HS-27A (cell line): Measurements from ENCODE around the gene MECP2.
"Not testable (repeated sequence)": the region's sequence is repeated elsewhere in the genome, so short reads cannot be mapped to it uniquely, and the experiment has no call there.

Experiments used
- DNase-seq: peaks from one replicate; pipeline ENCODE4 v3.0.0-alpha.2; 2012; ENCODE audit warnings: low read depth, missing footprints

Gene MECP2

GRCh38 chrX:154016366-154017076, 81.0 kb downstream of the MECP2 start:
- no peak for DNase-seq

DNA sequence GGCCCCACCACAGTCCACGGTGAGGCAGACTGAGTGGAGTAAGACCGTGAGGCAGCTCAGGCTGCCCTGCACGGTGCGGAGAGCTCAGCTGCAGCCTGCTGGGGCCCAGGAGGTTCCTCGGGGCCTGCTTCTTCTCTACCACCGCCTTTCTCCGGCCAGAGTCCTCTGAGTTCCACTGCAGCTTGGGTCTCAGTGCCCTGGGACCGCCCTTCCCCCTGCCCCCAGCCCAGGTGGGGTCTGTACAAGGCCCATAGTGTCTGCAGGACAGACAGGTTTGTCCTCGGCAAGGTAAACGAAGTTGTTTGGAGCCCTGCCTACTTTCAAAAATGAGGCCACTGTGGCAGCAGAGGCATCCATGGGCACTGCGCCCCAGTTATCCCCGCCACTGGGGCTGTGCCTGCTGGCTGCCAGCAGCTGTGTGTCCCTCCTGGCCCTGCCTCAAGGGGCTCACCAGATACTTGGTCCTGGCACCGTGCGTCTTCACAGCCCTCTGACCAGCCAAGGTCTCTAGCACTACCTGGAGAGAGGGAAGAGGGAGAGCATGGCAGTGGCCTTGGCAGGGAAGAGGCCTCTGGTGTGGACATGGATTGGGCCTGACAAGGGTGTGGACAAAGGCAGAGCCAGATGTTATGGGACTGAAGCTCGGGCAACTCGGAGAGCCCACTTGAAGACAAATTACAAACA, 81.8 kb downstream of the MECP2 start:
- no peak for DNase-seq

GRCh38 chrX:154014429-154015380, 82.8 kb downstream of the MECP2 start:
- DNase-seq = no peak

- DNase-seq = no peak
These were observed 83.7 kb downstream of the MECP2 start for GRCh38 chrX:154013614-154014360.

DNA sequence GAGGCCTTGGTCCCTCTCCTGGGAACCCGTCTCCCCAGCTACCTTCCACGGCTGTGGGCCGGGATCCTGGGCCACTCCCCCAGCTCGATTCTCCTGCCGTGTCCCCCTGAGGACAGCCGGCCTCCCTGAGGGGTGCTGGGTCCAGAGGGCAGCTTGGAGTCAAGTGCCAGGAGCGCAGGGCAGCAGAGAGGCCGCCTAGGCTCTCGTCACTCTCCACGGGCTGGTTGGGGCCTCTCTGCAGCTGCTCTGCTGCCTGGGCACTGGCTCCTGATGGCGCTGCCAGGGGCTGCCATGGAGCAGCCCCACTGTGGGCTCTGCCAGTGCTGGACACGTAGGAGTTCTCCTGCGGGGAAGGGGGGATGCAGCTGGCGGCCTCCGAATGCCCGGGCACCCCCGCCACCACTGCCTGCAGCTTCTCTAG, 84.5 kb downstream of the MECP2 start:
- DNase-seq = no peak

DNA sequence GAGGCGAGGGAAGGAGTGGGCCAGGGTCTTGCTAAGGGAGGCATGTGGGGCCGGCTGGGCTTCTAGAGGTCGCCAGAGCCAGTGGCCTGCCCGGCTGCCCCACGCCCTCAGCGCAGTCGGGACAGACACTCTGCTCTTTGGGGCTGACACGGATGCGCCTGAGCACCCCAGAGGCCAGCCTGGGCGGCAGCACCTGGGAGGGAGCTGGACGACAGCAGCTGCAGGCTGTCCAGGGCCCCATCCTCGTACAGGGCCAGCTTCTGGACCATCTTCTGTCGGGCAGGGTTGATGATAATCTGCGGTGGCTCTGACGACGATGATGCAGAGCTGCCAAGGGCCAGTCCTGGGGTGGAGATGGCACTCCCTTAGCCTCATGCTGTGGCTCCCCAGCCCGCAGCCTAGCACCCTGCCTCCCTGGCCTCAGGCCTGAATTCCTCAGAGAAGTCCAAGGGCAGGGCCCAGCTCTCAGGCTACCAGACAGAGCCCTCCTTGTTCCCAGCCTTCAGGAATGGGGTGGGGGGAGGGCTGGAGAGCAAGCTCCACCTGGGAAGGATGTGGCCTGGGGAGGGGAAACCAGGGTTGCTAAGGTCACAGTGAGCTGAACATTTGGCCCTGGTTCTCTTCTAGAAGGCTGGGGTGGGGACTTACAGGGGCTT, 85.1 kb downstream of the MECP2 start:
- no peak for DNase-seq

DNA sequence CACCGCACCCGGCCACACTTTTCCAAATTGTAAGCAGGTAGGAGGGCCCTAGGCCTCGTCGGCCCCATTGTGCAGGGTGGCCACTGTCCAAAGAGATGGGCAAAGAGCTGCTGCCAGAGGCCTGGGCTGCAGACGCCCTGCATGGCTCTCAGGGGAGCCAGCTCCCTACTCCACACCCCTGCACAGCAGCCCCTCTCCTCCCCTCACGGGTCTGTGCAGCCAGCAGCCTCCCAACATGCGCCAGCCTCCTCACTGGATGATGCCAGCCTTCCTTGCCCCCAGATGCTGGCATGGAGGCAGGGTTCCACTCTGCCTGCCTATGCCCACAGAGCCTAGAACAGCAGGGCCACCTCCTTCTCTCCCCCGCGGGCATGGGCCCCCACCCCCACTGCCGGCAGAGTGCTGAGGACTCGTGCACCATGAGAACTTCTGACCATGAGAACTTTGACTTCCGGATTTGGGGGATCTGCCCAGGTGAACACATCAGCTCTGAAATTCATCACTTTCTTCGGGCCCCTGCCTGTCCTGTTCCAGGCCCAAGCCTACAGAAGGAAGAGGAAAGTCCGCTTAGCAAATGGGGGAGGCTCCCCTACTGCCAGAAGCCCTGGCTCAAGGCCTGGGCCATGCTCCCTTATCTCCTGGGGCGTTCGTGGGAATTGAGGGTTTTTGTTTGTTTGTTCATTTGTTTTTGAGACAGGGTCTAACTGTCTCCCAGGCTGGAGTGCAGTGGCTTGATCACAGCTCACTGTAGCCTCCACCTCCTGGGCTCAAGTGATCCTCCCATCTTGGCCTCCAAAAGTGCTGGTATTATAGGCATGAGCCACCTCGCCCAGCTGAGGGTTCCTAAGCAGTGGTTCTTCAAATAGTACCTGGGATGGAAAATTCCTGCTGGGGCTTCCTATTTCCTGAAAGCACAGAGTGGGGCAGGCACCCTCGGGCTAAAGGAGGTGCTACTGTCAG, 85.9 kb downstream of the MECP2 start:
- DNase-seq = no peak

- no peak for DNase-seq
These were observed 87.0 kb downstream of the MECP2 start for GRCh38 chrX:154010330-154011087.

- no peak for DNase-seq
These were observed 89.0 kb downstream of the MECP2 start for GRCh38 chrX:154008521-154008920.

GRCh38 chrX:154006947-154007346, 90.6 kb downstream of the MECP2 start:
- DNase-seq = no peak

DNA sequence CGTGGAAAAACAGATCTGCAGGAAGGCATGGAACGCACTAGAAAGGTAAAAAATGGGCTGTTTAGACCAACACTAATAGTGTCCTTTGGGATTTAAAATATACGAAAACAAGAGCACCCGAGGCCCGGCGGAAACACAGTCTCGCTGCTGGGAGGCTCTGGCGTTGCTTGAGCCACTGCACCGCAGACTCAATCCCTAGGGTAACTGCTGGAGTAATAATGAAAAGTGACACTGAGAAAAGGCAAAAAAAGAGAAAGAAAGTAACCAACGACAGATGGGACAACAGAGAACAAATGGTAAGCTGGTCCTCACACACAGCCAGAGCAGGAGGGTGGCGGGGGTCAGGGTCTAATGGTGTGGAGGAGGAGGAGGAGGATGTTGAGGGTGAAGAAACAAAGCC, 93.2 kb downstream of the MECP2 start:
- DNase-seq = no peak

- no peak for DNase-seq
These were observed 95.2 kb downstream of the MECP2 start for GRCh38 chrX:154002215-154002719.

GRCh38 chrX:154000051-154000450, 97.5 kb downstream of the MECP2 start:
- DNase-seq = no peak

GRCh38 chrX:153999359-154000037, 98.0 kb downstream of the MECP2 start:
- DNase-seq = no peak

DNA sequence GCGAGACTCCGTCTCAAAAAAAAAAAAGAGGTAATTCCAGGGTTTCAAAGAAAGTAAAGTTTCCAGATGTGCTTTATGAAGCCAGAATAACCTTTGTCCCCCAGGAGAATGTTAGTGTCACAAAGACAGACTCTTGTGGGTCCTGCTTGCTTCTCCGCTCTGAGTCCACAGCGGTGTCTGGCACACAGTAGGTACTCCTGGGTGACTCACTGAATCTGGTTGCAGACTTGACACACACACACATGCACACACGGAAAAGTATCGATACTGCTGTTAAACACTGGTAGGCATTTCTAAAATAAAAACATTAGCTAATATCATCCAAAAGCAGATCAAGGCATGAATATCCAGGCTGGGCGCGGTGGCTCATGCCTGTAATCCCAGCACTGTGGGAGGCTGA, 102.0 kb downstream of the MECP2 start:
- no peak for DNase-seq

DNA sequence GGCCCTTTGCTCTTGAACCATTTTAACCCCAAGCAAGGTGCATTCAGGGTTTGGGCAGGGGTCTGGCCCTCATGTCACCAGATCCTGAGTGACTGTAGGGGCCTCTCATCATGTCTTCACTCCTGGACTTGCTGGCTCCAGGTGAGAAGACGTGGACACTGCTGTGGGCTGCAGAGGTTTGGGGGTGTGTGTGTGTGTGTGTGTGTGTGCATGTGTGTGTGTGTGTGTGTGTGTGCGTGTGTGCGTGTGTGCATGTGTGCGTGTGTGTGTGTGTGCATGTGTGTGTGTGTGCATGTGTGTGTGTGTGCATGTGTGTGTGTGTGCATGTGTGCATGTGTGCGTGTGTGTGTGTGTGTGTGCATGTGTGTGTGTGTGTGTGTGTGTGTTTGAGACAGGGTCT, 103.1 kb downstream of the MECP2 start:
- DNase-seq = not testable (repeated sequence)

DNA sequence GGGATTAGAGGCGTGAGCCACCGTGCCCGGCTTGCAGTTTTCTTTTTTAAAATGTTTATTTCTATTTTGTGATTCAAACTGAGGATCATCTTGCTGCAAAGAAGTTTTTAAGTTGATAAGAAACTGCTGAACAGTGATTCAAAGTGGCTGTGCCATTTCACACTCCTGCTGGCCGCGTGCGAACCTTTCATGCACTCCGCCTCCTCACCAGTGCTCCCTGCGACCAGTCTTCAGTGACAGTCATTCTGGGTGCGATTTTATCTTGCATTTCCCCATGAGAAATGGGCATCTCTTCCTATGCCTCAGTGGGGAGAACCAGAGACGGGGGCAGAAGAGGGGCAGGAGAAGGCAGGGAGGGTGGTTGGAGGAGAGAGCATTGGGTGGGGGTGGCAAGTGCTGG, 103.5 kb downstream of the MECP2 start:
- no peak for DNase-seq

- DNase-seq = no peak
These were observed 104.4 kb downstream of the MECP2 start for GRCh38 chrX:153993079-153993478.

DNA sequence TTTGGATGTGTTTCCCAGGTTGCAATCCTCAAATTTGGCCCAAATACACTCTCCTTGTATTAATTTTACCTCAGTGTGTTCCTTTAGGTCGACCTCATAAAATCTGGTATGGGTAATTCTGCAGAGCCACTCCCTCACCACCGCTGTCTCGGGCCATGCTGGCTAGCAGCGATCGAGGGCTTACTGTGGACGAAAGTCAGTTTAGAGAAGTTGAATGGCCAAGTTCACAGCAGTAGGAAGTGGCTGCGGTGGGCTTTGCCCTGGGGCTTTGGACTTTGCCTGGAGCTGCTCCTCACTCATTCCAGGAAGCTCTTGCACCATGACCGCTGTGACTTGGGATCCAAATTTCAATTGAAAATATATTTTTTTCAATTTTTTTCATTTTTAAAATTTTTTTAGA, 105.3 kb downstream of the MECP2 start:
- no peak for DNase-seq
